MM.1S (cell line): ENCODE results near the gene TPK1.

ENCODE experiments used
- DNase-seq: peaks from one replicate; pipeline ENCODE4 v3.0.0-alpha.2; 2015
- H2AFZ ChIP-seq: fragments of 300-600 bp; sonication (generic); 2 replicates; pipeline ENCODE4 v1.6.0; 2016; ENCODE audit warnings: antibody characterized with exemption, low read length
- H3F3A ChIP-seq: fragments of 300-600 bp; sonication (generic); 2 replicates; pipeline ENCODE4 v1.6.1; 2016; ENCODE audit warnings: mild to moderate bottlenecking, antibody characterized with exemption, low read length, moderate library complexity, mixed read lengths; ENCODE audit not compliant: insufficient read depth
- H3K27ac ChIP-seq: fragments of 300-600 bp; sonication (generic); 2 replicates; pipeline ENCODE4 v1.5.1; 2016; ENCODE audit warnings: mild to moderate bottlenecking, low read length
- H3K27me3 ChIP-seq: fragments of 300-600 bp; sonication (generic); replicated peaks from 2 replicates; pipeline ENCODE4 v1.6.0; 2016; ENCODE audit warnings: low read length; ENCODE audit not compliant: insufficient read depth
- H3K36me3 ChIP-seq: fragments of 300-600 bp; sonication (generic); replicated peaks from 2 replicates; pipeline ENCODE4 v1.6.1; 2016; ENCODE audit warnings: mild to moderate bottlenecking, low read length, mixed read lengths; ENCODE audit not compliant: insufficient read depth
- H3K4me1 ChIP-seq: fragments of 300-600 bp; sonication (generic); 2 replicates; pipeline ENCODE4 v1.6.1; 2016; ENCODE audit warnings: low read length, mixed read lengths
- H3K4me2 ChIP-seq: fragments of 300-600 bp; sonication (generic); 2 replicates; pipeline ENCODE4 v1.6.0; 2016; ENCODE audit warnings: low read depth, low read length
- H3K4me3 ChIP-seq: fragments of 300-600 bp; sonication (generic); 2 replicates; pipeline ENCODE4 v1.5.1; 2016; ENCODE audit warnings: low read length, mixed read lengths
- H3K79me2 ChIP-seq: fragments of 300-600 bp; sonication (generic); 2 replicates; pipeline ENCODE4 v1.6.1; 2016; ENCODE audit warnings: mixed run types, low read length, mixed read lengths
- H3K9ac ChIP-seq: fragments of 300-600 bp; sonication (generic); 2 replicates; pipeline ENCODE4 v1.6.1; 2016; ENCODE audit warnings: low read length, mixed read lengths
- H3K9me2 ChIP-seq: fragments of 300-600 bp; sonication (generic); replicated peaks from 2 replicates; pipeline ENCODE4 v1.6.1; 2016; ENCODE audit warnings: mild to moderate bottlenecking, low read length, mixed read lengths; ENCODE audit not compliant: insufficient read depth
- H3K9me3 ChIP-seq: fragments of 300-600 bp; sonication (generic); replicated peaks from 2 replicates; pipeline ENCODE4 v1.6.1; 2016; ENCODE audit warnings: mild to moderate bottlenecking, low read length, mixed read lengths; ENCODE audit not compliant: insufficient read depth
- H4K20me1 ChIP-seq: fragments of 300-600 bp; sonication (generic); 2 replicates; pipeline ENCODE4 v1.6.1; 2016; ENCODE audit warnings: mild to moderate bottlenecking, low read length, moderate library complexity, mixed read lengths; ENCODE audit not compliant: insufficient read depth
- CTCF ChIP-seq: fragments of 300-600 bp; sonication (generic); IDR thresholded peaks from 2 replicates; pipeline ENCODE4 v1.5.1; 2016; ENCODE audit warnings: antibody characterized with exemption, low read length, mixed read lengths
- EZH2 ChIP-seq: fragments of 300-600 bp; sonication (generic); optimal IDR thresholded peaks from 2 replicates; pipeline ENCODE3; 2017; ENCODE audit warnings: low read depth, mild to moderate bottlenecking, antibody characterized with exemption, low read length, mixed read lengths
- EZH2phosphoT487 ChIP-seq: fragments of 300-600 bp; sonication (generic); IDR thresholded peaks from 2 replicates; pipeline ENCODE4 v1.6.1; 2018; ENCODE audit warnings: antibody characterized with exemption, low read length

TPK1 gene

DNA sequence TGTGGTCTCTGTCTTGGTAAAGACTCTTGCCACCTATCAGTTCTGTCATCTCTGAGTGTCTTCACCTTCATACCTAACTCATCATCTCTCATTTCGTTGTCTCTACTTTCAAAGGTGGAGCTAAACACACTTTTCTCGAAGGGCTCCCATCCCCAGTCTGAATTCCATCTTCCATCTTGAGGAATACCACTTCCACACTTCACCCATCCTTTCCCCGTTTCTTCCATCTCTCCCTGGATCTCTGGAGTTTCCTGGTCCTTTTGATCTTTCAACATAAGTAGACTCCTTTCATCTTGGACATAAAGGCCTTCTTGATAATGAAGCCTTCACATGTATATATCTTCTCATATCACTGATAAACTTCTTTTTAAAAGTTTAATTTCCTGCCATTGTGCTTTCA lies 311.6 kb downstream of the TPK1 start:
- peaks cover 6% of the 10 kb centered on the region; the same call in 1 of the 2 replicates for H3K4me1 ChIP-seq
- H3K27me3 ChIP-seq: no peaks in the 10 kb centered on the region
- H3K36me3 ChIP-seq: no peaks in the 10 kb centered on the region
- no peak for TF ChIP-seq EZH2
- no peak for TF ChIP-seq EZH2phosphoT487
- no peak for TF ChIP-seq CTCF
- no peak overlapping the region for H3K4me3 ChIP-seq
- no peak for DNase-seq
- H3F3A ChIP-seq: no peaks in the 10 kb centered on the region
- H4K20me1 ChIP-seq: no peaks in the 10 kb centered on the region
- H3K9ac ChIP-seq: no peak overlapping the region
- no peaks in the 10 kb centered on the region for H3K9me3 ChIP-seq
- H3K4me2 ChIP-seq: no peak overlapping the region
- no peaks in the 10 kb centered on the region for H3K9me2 ChIP-seq
- no peaks in the 10 kb centered on the region for H3K79me2 ChIP-seq
- no peak overlapping the region for H3K27ac ChIP-seq
- H2AFZ ChIP-seq: no peak overlapping the region

GRCh38 chr7:144523621-144524020 lies 312.2 kb downstream of the TPK1 start:
- Histone ChIP-seq H3F3A (no peaks in the 10 kb centered on the region), H2AFZ (no peak overlapping the region), H3K9me2 (no peaks in the 10 kb centered on the region), H3K27ac (no peak overlapping the region), H3K9ac (no peak overlapping the region), H3K4me2 (no peak overlapping the region), H3K4me1 (no peaks in the 10 kb centered on the region), H3K79me2 (no peaks in the 10 kb centered on the region), H3K9me3 (no peaks in the 10 kb centered on the region), H3K4me3 (no peak overlapping the region), H3K27me3 (no peaks in the 10 kb centered on the region), H4K20me1 (no peaks in the 10 kb centered on the region), H3K36me3 (no peaks in the 10 kb centered on the region)
- no peak for DNase-seq
- TF ChIP-seq EZH2: no peak
- TF ChIP-seq CTCF: no peak

- no peaks in the 10 kb centered on the region for H3K9me3 ChIP-seq
- H4K20me1 ChIP-seq: no peaks in the 10 kb centered on the region
- no peak overlapping the region for H3K9ac ChIP-seq
- H3K79me2 ChIP-seq: no peaks in the 10 kb centered on the region
- H3K27me3 ChIP-seq: no peaks in the 10 kb centered on the region
- peaks cover 8% of the 10 kb centered on the region; the same call in 1 of the 2 replicates for H3K4me1 ChIP-seq
- no peaks in the 10 kb centered on the region for H3K9me2 ChIP-seq
- H3F3A ChIP-seq: no peaks in the 10 kb centered on the region
- TF ChIP-seq EZH2 (no peak), EZH2phosphoT487 (no peak), CTCF (no peak)
- H3K27ac ChIP-seq: no peak overlapping the region
- H3K4me2 ChIP-seq: no peak overlapping the region
- no peak overlapping the region for H3K4me3 ChIP-seq
- no peak for DNase-seq
- no peaks in the 10 kb centered on the region for H3K36me3 ChIP-seq
- H2AFZ ChIP-seq: no peak overlapping the region
These were observed 315.9 kb downstream of the TPK1 start for GRCh38 chr7:144519925-144520324.

DNA sequence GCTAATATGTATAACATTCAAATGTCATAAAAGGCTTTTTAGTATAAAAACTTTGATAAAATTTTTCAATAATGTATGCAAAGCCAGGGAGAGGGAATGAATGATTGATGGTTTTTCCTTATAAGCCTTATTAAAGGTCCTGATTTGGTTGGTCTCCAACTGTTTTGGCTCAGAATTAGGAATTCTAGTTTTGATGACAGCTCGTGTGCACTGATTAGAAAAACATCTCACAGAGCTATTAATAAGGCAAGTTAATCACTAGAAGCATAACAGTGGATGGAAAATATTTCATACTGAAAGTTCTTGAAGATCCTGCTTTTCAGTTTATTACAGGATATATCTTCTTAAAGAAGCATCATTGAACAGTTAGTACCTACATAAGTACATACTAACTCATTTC lies 317.5 kb downstream of the TPK1 start:
- Histone ChIP-seq H3K9ac (no peak overlapping the region), H3K79me2 (no peaks in the 10 kb centered on the region), H4K20me1 (no peaks in the 10 kb centered on the region), H3K4me1 (peaks cover 8% of the 10 kb centered on the region; the same call in 1 of the 2 replicates), H2AFZ (no peak overlapping the region), H3K27ac (no peak overlapping the region), H3K4me2 (no peak overlapping the region), H3K4me3 (no peak overlapping the region), H3K36me3 (no peaks in the 10 kb centered on the region), H3K9me3 (no peaks in the 10 kb centered on the region), H3K27me3 (no peaks in the 10 kb centered on the region), H3F3A (no peaks in the 10 kb centered on the region), H3K9me2 (no peaks in the 10 kb centered on the region)
- TF ChIP-seq EZH2 (no peak), CTCF (no peak), EZH2phosphoT487 (no peak)
- DNase-seq: no peak
